ENCODE data around the gene ZMIZ1. TPM values are rescaled to one million over a fixed set of nuclear protein-coding genes. Genes with fewer than 3 reads are reported as not detected.

Gene ZMIZ1
- total and polyA plus RNA-seq, 4 donors: 3.9 to 19.1 (median 9.8) TPM

DNA sequence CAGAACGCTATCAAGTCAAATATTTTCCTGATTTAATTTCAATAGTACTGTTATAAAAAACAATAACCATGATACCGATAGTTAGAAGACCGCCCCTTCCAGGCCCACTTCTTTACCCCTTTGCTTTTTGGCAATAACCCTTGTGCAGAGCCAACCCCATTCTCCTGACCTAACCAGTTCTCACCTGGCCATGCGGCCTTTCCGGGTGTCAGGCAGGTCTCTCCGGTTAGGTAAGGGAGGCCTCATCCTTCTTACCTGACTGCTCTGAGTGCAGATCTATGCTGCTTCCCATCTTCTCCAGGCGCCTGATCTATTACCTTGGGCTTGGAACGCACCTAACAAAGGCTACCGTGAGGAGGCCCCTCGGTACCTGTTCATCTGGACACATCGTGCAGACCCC is 26.6 kb downstream of the ZMIZ1 start (continued):
- TF ChIP-seq FOXA1 (IDR thresholded peaks at IDR 0.05): no peak

DNA sequence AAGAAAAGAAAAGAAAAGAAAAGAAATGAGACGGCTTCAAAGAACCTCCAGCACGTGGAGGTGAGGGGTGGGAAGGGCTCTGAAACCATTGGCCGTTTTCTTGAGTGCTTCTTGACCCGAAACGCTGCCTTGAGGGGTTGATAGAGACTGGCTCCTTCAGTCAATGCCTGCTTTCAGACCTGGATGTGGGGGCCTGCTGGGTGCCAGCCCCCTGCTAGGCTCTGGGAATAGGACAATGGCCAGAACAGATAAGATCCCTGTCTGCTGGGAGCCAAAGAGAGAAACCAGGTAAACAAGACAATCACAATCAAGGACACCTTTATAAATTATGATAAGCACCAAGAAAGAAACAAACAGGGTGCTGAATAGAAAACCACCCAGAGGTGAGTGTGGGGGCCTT is 27.7 kb downstream of the ZMIZ1 start:
- H3K4me1 ChIP-seq (ENCODE audit: control insufficient read depth in 4 of 4, insufficient read depth in 4 of 4, low read length in 3 of 4): peaks cover 27 to 71% (median 58%) of the 10 kb centered on the region in 4 donors
- H3K27me3 ChIP-seq (ENCODE audit: control insufficient read depth in 4 of 4, insufficient read depth in 4 of 4, low read length in 3 of 4): no peaks in the 10 kb centered on the region
- H3K4me3 ChIP-seq (ENCODE audit: low read depth in 1 of 3, low read length in 3 of 3): no peak overlapping the region
- TF ChIP-seq EGR1 (IDR thresholded peaks at IDR 0.05; ENCODE audit: low read depth in 2 of 2) (no peak), NR2F2 (IDR thresholded peaks at IDR 0.05) (no peak), JUND (IDR thresholded peaks at IDR 0.05) (no peak), RAD21 (IDR thresholded peaks at IDR 0.05) (no peak), FOXA2 (IDR thresholded peaks at IDR 0.05) (no peak)
- TF ChIP-seq, protein P1, sequence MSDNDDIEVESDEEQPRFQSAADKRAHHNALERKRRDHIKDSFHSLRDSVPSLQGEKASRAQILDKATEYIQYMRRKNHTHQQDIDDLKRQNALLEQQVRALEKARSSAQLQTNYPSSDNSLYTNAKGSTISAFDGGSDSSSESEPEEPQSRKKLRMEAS (IDR thresholded peaks at IDR 0.05): no peak
- TF ChIP-seq, protein P2, sequence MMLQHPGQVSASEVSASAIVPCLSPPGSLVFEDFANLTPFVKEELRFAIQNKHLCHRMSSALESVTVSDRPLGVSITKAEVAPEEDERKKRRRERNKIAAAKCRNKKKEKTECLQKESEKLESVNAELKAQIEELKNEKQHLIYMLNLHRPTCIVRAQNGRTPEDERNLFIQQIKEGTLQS (IDR thresholded peaks at IDR 0.05): no peak
- no peak for DNase-seq (ENCODE audit: low spot score)
- peak overlapping the region in 1 of 2 donors; percentile 76 for H3K27ac ChIP-seq (ENCODE audit: low read depth in 1 of 2, low read length in 2 of 2)
- no peaks in the 10 kb centered on the region for H3K36me3 ChIP-seq (ENCODE audit: control insufficient read depth in 4 of 4, insufficient read depth in 3 of 4, low read depth in 1 of 4, low read length in 3 of 4)
- WGBS: 90% methylated on average over 5 of the region's 5 CpGs
- no peak overlapping the region for H3K9ac ChIP-seq (ENCODE audit: low read depth in 1 of 2, low read length in 2 of 2)
- no peaks in the 10 kb centered on the region for H3K9me3 ChIP-seq (ENCODE audit: control insufficient read depth in 4 of 4, low read length in 3 of 4)

DNA sequence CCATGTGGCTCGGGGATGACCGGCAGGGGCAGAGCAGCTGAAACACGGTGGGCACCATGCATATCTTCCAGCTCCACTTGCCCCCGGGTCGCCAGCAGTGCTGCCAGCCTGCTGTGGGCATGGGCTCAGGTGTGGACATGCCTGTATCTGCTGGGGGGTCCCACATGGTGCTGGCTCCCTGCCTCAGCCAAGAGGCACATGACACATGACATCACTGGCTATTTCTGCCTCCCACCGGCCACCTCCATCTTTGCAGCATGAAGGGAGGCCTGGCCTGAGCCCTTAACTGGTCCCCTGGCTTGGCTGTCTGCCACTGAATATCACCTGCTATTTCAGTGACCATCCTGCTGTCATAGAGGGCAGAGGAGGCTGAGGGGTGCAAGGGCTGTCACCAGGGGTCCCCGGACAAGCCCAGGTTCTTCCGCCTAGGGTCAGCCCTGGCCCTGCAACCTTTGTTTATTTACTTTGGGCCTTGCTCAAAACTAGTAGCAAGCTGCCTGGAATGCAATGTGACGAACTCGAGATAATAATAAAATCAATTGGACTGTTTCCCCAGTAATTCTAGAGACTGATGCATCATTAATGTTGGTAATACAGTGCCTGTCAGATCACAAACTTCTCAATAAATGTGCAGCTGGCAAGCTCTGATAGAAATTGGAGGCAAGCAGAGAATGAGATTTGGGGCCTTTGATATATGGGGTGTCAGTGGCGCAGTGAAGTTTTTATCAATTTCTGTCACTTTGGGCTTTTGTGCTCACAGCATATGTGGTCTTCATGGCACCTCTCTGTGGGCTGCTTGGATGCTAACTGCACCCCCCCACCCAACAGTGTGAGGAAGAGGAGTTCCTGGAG is 28.5 kb downstream of the ZMIZ1 start:
- H3K27ac ChIP-seq (ENCODE audit: low read depth in 1 of 2, low read length in 2 of 2): peak overlapping the region; percentile 42 to 76
- peaks cover 27 to 66% (median 57%) of the 10 kb centered on the region in 4 donors for H3K4me1 ChIP-seq (ENCODE audit: control insufficient read depth in 4 of 4, insufficient read depth in 4 of 4, low read length in 3 of 4)
- WGBS: 59% methylated on average over 11 of the region's 11 CpGs
- no peak for DNase-seq (ENCODE audit: low spot score)
- no peak overlapping the region for H3K4me3 ChIP-seq (ENCODE audit: low read depth in 1 of 3, low read length in 3 of 3)
- no peaks in the 10 kb centered on the region for H3K9me3 ChIP-seq (ENCODE audit: control insufficient read depth in 4 of 4, low read length in 3 of 4)
- no peaks in the 10 kb centered on the region for H3K36me3 ChIP-seq (ENCODE audit: control insufficient read depth in 4 of 4, insufficient read depth in 3 of 4, low read depth in 1 of 4, low read length in 3 of 4)
- H3K9ac ChIP-seq (ENCODE audit: low read depth in 1 of 2, low read length in 2 of 2): no peak overlapping the region
- TF ChIP-seq JUND (IDR thresholded peaks at IDR 0.05): peak in 1 of 2 donors; percentile 56
- no peak for TF ChIP-seq EGR1 (IDR thresholded peaks at IDR 0.05; ENCODE audit: low read depth in 2 of 2)
- peak; percentile 70 for TF ChIP-seq NR2F2 (IDR thresholded peaks at IDR 0.05)
- TF ChIP-seq HNF4A (conservative IDR thresholded peaks at IDR 0.05): peak; percentile 69 to 75
- TF ChIP-seq FOXA1 (IDR thresholded peaks at IDR 0.05): peak; percentile 76
- TF ChIP-seq FOXA2 (IDR thresholded peaks at IDR 0.05): peak; percentile 88
- TF ChIP-seq RXRA (IDR thresholded peaks at IDR 0.05): peak; percentile 66 to 83
- no peak for TF ChIP-seq TAF1 (conservative IDR thresholded peaks at IDR 0.05)
- TF ChIP-seq, protein P1 (IDR thresholded peaks at IDR 0.05): peak; percentile 44
- peak in 1 of 2 donors; percentile 45 for TF ChIP-seq RAD21 (IDR thresholded peaks at IDR 0.05)
- TF ChIP-seq, protein P3, sequence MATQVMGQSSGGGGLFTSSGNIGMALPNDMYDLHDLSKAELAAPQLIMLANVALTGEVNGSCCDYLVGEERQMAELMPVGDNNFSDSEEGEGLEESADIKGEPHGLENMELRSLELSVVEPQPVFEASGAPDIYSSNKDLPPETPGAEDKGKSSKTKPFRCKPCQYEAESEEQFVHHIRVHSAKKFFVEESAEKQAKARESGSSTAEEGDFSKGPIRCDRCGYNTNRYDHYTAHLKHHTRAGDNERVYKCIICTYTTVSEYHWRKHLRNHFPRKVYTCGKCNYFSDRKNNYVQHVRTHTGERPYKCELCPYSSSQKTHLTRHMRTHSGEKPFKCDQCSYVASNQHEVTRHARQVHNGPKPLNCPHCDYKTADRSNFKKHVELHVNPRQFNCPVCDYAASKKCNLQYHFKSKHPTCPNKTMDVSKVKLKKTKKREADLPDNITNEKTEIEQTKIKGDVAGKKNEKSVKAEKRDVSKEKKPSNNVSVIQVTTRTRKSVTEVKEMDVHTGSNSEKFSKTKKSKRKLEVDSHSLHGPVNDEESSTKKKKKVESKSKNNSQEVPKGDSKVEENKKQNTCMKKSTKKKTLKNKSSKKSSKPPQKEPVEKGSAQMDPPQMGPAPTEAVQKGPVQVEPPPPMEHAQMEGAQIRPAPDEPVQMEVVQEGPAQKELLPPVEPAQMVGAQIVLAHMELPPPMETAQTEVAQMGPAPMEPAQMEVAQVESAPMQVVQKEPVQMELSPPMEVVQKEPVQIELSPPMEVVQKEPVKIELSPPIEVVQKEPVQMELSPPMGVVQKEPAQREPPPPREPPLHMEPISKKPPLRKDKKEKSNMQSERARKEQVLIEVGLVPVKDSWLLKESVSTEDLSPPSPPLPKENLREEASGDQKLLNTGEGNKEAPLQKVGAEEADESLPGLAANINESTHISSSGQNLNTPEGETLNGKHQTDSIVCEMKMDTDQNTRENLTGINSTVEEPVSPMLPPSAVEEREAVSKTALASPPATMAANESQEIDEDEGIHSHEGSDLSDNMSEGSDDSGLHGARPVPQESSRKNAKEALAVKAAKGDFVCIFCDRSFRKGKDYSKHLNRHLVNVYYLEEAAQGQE (IDR thresholded peaks at IDR 0.05): no peak
- peak; percentile 65 for TF ChIP-seq SP1 (IDR thresholded peaks at IDR 0.05)
- no peaks in the 10 kb centered on the region for H3K27me3 ChIP-seq (ENCODE audit: control insufficient read depth in 4 of 4, insufficient read depth in 4 of 4, low read length in 3 of 4)
